ENCODE measurements around the gene PNKD. TPM values are rescaled to one million over a fixed set of nuclear protein-coding genes. Genes with fewer than 3 reads are reported as not detected.
A peak's percentile ranks its signal among the peaks of the same experiment; 100 is the strongest.

PNKD gene
- total and polyA plus RNA-seq, 2 of the 8 experiments (the other 6 are each of a cell fraction or from before 2014, with no cell fraction given) = 43.9 to 65.4 TPM

DNA sequence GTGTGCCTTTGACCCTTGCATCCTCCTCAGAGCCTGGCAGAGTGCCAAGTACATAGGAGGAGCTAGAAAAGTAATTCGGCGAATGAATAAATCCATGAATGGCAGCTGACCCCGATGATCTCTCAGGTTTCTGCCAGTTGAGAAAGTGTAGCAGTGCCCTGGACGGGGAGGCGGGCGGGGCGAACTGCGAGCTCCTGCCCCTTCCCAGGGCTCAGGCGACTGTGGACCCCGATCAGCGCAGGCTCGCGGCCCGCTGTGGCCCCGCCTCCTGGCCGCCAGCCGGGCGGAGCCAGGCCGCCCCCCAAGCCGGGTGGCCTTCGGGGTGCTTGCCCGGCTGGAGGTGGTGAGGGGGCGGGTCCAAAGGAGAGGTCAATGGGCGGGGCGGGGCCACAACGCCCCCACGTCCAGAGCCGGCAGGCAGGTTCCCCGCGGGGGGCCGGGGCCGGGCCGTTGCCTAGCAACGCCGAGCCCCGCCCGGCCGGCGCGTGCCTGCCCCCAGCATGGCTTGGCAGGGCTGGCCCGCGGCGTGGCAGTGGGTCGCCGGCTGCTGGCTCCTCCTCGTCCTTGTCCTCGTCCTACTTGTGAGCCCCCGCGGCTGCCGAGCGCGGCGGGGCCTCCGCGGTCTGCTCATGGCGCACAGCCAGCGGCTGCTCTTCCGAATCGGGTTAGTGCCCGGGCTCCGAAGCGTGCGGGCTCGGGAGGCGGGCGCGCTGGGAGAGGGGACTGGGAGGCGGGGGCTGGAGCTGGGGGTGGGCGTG is 52.6 kb downstream of the PNKD start:
- CTCF ChIA-PET (ENCODE audit: partially characterized antibody) = interaction anchor here (0.5 to 5.8 kb wide), 12 partner anchors 11 to 82 kb away, joined by 3 to 39 read pairs (median 4); partner anchors contain the start of gene CATIP
- FAIRE-seq = no peak
- peak; percentile 61; the same call in 1 of the 2 replicates for TF ChIP-seq PHF8 (conservative IDR thresholded peaks at IDR 0.05; ENCODE audit: low read depth, low read length)
- no peak for TF ChIP-seq JUND (IDR thresholded peaks at IDR 0.05; ENCODE audit: low read length)
- TF ChIP-seq SP4 (IDR thresholded peaks at IDR 0.05; ENCODE audit: low read length) = no peak
- no peak for TF ChIP-seq CBX8 (IDR thresholded peaks at IDR 0.05; ENCODE audit: borderline replicate concordance, low read depth, low read length)
- no peak for TF ChIP-seq RXRA (IDR thresholded peaks at IDR 0.05; ENCODE audit: insufficient read depth, low read depth, low read length)
- TF ChIP-seq TBP (IDR thresholded peaks at IDR 0.05; ENCODE audit: low read depth, low read length) = peak; percentile 71
- TF ChIP-seq POLR2A (IDR thresholded peaks at IDR 0.05; ENCODE audit: control extremely low read depth in 1 of 2, low read depth in 2 of 2, low read length in 2 of 2) = peak in 1 of 2 experiments; percentile 38; a peak in 1 of 3 replicates
- no peak for TF ChIP-seq NANOG (IDR thresholded peaks at IDR 0.05; ENCODE audit: insufficient read depth, low read depth, low read length, poor library complexity, severe bottlenecking)
- TF ChIP-seq SIN3A (conservative IDR thresholded peaks at IDR 0.05 in 1 of 2, IDR thresholded peaks at IDR 0.05 in 1 of 2; ENCODE audit: low read depth in 1 of 2, low read length in 2 of 2) = peak in 1 of 2 experiments; percentile 74; a peak in 2 of 4 replicates
- TF ChIP-seq SP1 (IDR thresholded peaks at IDR 0.05; ENCODE audit: low read depth, low read length) = peak; percentile 33; the same call in 1 of the 2 replicates
- TF ChIP-seq HDAC2 (IDR thresholded peaks at IDR 0.05; ENCODE audit: borderline replicate concordance in 1 of 2, low read depth in 2 of 2, low read length in 2 of 2) = peak in 1 of 2 experiments; percentile 69; a peak in 1 of 4 replicates

More for the DNA sequence above, 52.6 kb downstream of the PNKD start:
- H2AFZ ChIP-seq (ENCODE audit: low read length) = peak overlapping the region; percentile 28; the same call in 1 of the 2 replicates
- peak overlapping the region; percentile 84; the same call in 1 of the 2 replicates for H2BK5ac ChIP-seq (ENCODE audit: low read depth, low read length)
- peak overlapping the region; percentile 96 for H3K18ac ChIP-seq (ENCODE audit: extremely low read depth, low read length)
- H3K9ac ChIP-seq (replicated peaks in 1 of 4; ENCODE audit: extremely low read depth in 1 of 4, low read depth in 3 of 4, low read length in 3 of 4) = peak overlapping the region in 2 of 4 experiments; percentile 38 to 45; a peak in 2 of 7 replicates
- H3K4ac ChIP-seq (replicated peaks; ENCODE audit: insufficient read length, low read depth, low read length) = no peak overlapping the region
- 3% methylated on average over 22 of the region's 69 CpGs; no CpG with 5 or more reads in 1 of the 2 experiments for WGBS, 2 experiments (ENCODE audit: extremely low coverage in 1 of 2, insufficient coverage in 1 of 2, insufficient read length in 1 of 2, insufficient replicate concordance in 2 of 2, low coverage in 1 of 2, low lambda C conversion rate in 2 of 2, missing lambda C conversion rate in 1 of 2)
- H3K4me3 ChIP-seq (ENCODE audit: extremely low read depth in 1 of 4, insufficient read depth in 2 of 4, low read depth in 3 of 4, low read length in 4 of 4) = peak overlapping the region; percentile 65 to 81 (median 73)
- H3K79me2 ChIP-seq (ENCODE audit: control insufficient read depth in 1 of 2, insufficient read depth in 2 of 2, low read length in 2 of 2) = no peaks in the 10 kb centered on the region
- H2BK20ac ChIP-seq (ENCODE audit: low read length) = no peak overlapping the region
- H3K4me2 ChIP-seq (ENCODE audit: insufficient read depth in 1 of 2, low read depth in 2 of 2, low read length in 2 of 2) = peak overlapping the region; percentile 94 to 98
- 0 out of 2 replicates have a peak overlapping the region, but pooled peaks have one; percentile 88 for H2BK15ac ChIP-seq (ENCODE audit: low read length)
- H3K9me3 ChIP-seq (ENCODE audit: insufficient read depth in 2 of 2, low read depth in 1 of 2, low read length in 1 of 2) = no peaks in the 10 kb centered on the region
- peaks cover 12% of the 10 kb centered on the region; the same call in 1 of the 2 replicates for H3K23me2 ChIP-seq (ENCODE audit: low read depth, low read length)
- H3K36me3 ChIP-seq (ENCODE audit: control insufficient read depth in 2 of 4, insufficient read depth in 4 of 4, low read length in 3 of 4) = no peaks in the 10 kb centered on the region
- peaks cover 5 to 28% (median 20%) of the 10 kb centered on the region in 4 experiments for H3K4me1 ChIP-seq (replicated peaks in 1 of 4; ENCODE audit: control insufficient read depth in 3 of 4, insufficient read depth in 4 of 4, low read length in 3 of 4)
- H2BK120ac ChIP-seq (replicated peaks; ENCODE audit: low read depth, low read length) = no peak overlapping the region
- no peaks in the 10 kb centered on the region for H3K27me3 ChIP-seq (replicated peaks in 1 of 4; ENCODE audit: control insufficient read depth in 3 of 4, extremely low read depth in 1 of 4, insufficient read depth in 3 of 4, low read length in 3 of 4)
- no peak overlapping the region for H3K27ac ChIP-seq (ENCODE audit: low read depth, low read length)
- no peak overlapping the region for H2AK5ac ChIP-seq (ENCODE audit: low read depth, low read length)
- H3K23ac ChIP-seq (ENCODE audit: insufficient read length) = no peak overlapping the region
- peak; percentile 79 to 95 for DNase-seq (ENCODE audit: low read depth in 1 of 2, low spot score in 2 of 2)
- H3K14ac ChIP-seq (ENCODE audit: insufficient read length) = no peak overlapping the region
- peak overlapping the region; percentile 96 for H4K5ac ChIP-seq (ENCODE audit: insufficient read length, low read depth, low read length)
- H2BK12ac ChIP-seq (ENCODE audit: low read depth, low read length) = peak overlapping the region; percentile 80
- no peaks in the 10 kb centered on the region for H4K20me1 ChIP-seq (replicated peaks in 1 of 2; ENCODE audit: control insufficient read depth in 1 of 2, insufficient read depth in 2 of 2, low read length in 2 of 2)
- POLR2A ChIA-PET (ENCODE audit: partially characterized antibody) = interaction anchor here (0.6 to 2.5 kb wide), 14 partner anchors 10 to 99 kb away, joined by 3 to 13 read pairs (median 4); partner anchors contain the start of genes AAMP and PNKD
- H3K79me1 ChIP-seq (ENCODE audit: low read depth, low read length) = no peaks in the 10 kb centered on the region
- peak overlapping the region; percentile 82; the same call in 1 of the 2 replicates for H4K8ac ChIP-seq (ENCODE audit: extremely low read depth, insufficient read depth, low read length)
- peak overlapping the region; percentile 68 for H4K91ac ChIP-seq (replicated peaks; ENCODE audit: insufficient read length, low read length)
- H3K56ac ChIP-seq (replicated peaks; ENCODE audit: insufficient read length, low read depth, low read length) = no peak overlapping the region
